ACC112 (cell line): Measurements from ENCODE around the gene NTN1.

ENCODE experiments used
- H2AFZ ChIP-seq: fragments of 200-600 bp; sonication (generic); one replicate; pipeline ENCODE4 v1.6.0; 2017; ENCODE audit warnings: antibody characterized with exemption, low read length; ENCODE audit not compliant: unreplicated experiment
- H3K27ac ChIP-seq: fragments of 200-600 bp; sonication (generic); 2 replicates; pipeline ENCODE4 v1.5.1; 2014; ENCODE audit warnings: low read depth, mild to moderate bottlenecking, antibody characterized with exemption, low read length, moderate library complexity
- H3K27me3 ChIP-seq: fragments of 200-600 bp; sonication (generic); 2 replicates; pipeline ENCODE4 v1.6.1; 2014; ENCODE audit warnings: mild to moderate bottlenecking, antibody characterized with exemption, low read length, moderate library complexity, mixed read lengths; ENCODE audit not compliant: insufficient read depth
- H3K36me3 ChIP-seq: fragments of 200-600 bp; sonication (generic); 2 replicates; pipeline ENCODE4 v1.6.1; 2016; ENCODE audit warnings: mild to moderate bottlenecking, antibody characterized with exemption, low read length, moderate library complexity, mixed read lengths; ENCODE audit not compliant: insufficient read depth
- H3K4me1 ChIP-seq: fragments of 200-600 bp; sonication (generic); one replicate; pipeline ENCODE4 v1.6.1; 2016; ENCODE audit warnings: low read length, mixed read lengths; ENCODE audit not compliant: insufficient read depth, unreplicated experiment, control insufficient read depth
- H3K4me3 ChIP-seq: fragments of 200-600 bp; sonication (generic); 2 replicates; pipeline ENCODE4 v1.5.1; 2014; ENCODE audit warnings: mild to moderate bottlenecking, low read depth, low read length
- H3K79me2 ChIP-seq: fragments of 200-600 bp; sonication (generic); one replicate; pipeline ENCODE4 v1.6.0; 2016; ENCODE audit warnings: low read length; ENCODE audit not compliant: control insufficient read depth, unreplicated experiment, insufficient read depth

Gene NTN1

GRCh38 chr17:9038380-9038779 lies 17.1 kb downstream of the NTN1 start:
- no peaks in the 10 kb centered on the region for H3K79me2 ChIP-seq
- no peaks in the 10 kb centered on the region for H3K4me1 ChIP-seq
- H3K27ac ChIP-seq: no peak overlapping the region
- no peaks in the 10 kb centered on the region for H3K27me3 ChIP-seq
- H3K4me3 ChIP-seq: no peak overlapping the region
- H2AFZ ChIP-seq: no peak overlapping the region
- no peaks in the 10 kb centered on the region for H3K36me3 ChIP-seq

- Histone ChIP-seq H3K36me3 (no peaks in the 10 kb centered on the region), H3K79me2 (no peaks in the 10 kb centered on the region), H3K27me3 (peaks cover 17% of the 10 kb centered on the region; the same call in 1 of the 2 replicates), H2AFZ (no peak overlapping the region), H3K4me1 (no peaks in the 10 kb centered on the region), H3K27ac (no peak overlapping the region), H3K4me3 (no peak overlapping the region)
Observed at GRCh38 chr17:9044772-9045463, 23.6 kb downstream of the NTN1 start.

GRCh38 chr17:9050801-9051401 lies 29.6 kb downstream of the NTN1 start:
- Histone ChIP-seq H3K4me1 (no peaks in the 10 kb centered on the region), H3K27me3 (peaks cover 9% of the 10 kb centered on the region; the same call in 1 of the 2 replicates), H3K36me3 (no peaks in the 10 kb centered on the region), H3K79me2 (no peaks in the 10 kb centered on the region), H3K4me3 (no peak overlapping the region), H3K27ac (no peak overlapping the region), H2AFZ (no peak overlapping the region)

- H3K27me3 ChIP-seq: 0 out of 2 replicates have a peak, but pooled peaks cover 6% of the 10 kb centered on the region
- no peaks in the 10 kb centered on the region for H3K79me2 ChIP-seq
- H3K4me1 ChIP-seq: no peaks in the 10 kb centered on the region
- no peak overlapping the region for H3K27ac ChIP-seq
- H3K4me3 ChIP-seq: no peak overlapping the region
- H3K36me3 ChIP-seq: no peaks in the 10 kb centered on the region
- H2AFZ ChIP-seq: no peak overlapping the region
Observed at GRCh38 chr17:9051561-9051960, 30.3 kb downstream of the NTN1 start.

GRCh38 chr17:9052921-9053320 lies 31.6 kb downstream of the NTN1 start:
- Histone ChIP-seq H2AFZ (no peak overlapping the region), H3K36me3 (no peaks in the 10 kb centered on the region), H3K4me3 (no peak overlapping the region), H3K4me1 (no peaks in the 10 kb centered on the region), H3K79me2 (no peaks in the 10 kb centered on the region), H3K27me3 (0 out of 2 replicates have a peak, but pooled peaks cover 6% of the 10 kb centered on the region), H3K27ac (no peak overlapping the region)

- Histone ChIP-seq H3K36me3 (no peaks in the 10 kb centered on the region), H3K79me2 (no peaks in the 10 kb centered on the region), H3K27me3 (0 out of 2 replicates have a peak, but pooled peaks cover 6% of the 10 kb centered on the region), H2AFZ (no peak overlapping the region), H3K4me3 (no peak overlapping the region), H3K27ac (no peak overlapping the region), H3K4me1 (no peaks in the 10 kb centered on the region)
Observed at GRCh38 chr17:9053406-9053805, 32.1 kb downstream of the NTN1 start.

- H3K27ac ChIP-seq: no peak overlapping the region
- H3K27me3 ChIP-seq: peaks cover 14% of the 10 kb centered on the region; the same call in 1 of the 2 replicates
- no peaks in the 10 kb centered on the region for H3K4me1 ChIP-seq
- no peak overlapping the region for H3K4me3 ChIP-seq
- no peak overlapping the region for H2AFZ ChIP-seq
- no peaks in the 10 kb centered on the region for H3K79me2 ChIP-seq
- H3K36me3 ChIP-seq: no peaks in the 10 kb centered on the region
Observed at GRCh38 chr17:9054126-9054975, 33.0 kb downstream of the NTN1 start.

- no peaks in the 10 kb centered on the region for H3K79me2 ChIP-seq
- no peak overlapping the region for H3K4me3 ChIP-seq
- H3K36me3 ChIP-seq: no peaks in the 10 kb centered on the region
- H2AFZ ChIP-seq: no peak overlapping the region
- H3K27me3 ChIP-seq: peaks cover 15% of the 10 kb centered on the region; the same call in 1 of the 2 replicates
- H3K4me1 ChIP-seq: no peaks in the 10 kb centered on the region
- H3K27ac ChIP-seq: no peak overlapping the region
Observed at GRCh38 chr17:9055281-9055680, 34.0 kb downstream of the NTN1 start.

GRCh38 chr17:9056566-9056965 lies 35.3 kb downstream of the NTN1 start:
- H3K36me3 ChIP-seq: no peaks in the 10 kb centered on the region
- no peak overlapping the region for H3K4me3 ChIP-seq
- H2AFZ ChIP-seq: no peak overlapping the region
- H3K4me1 ChIP-seq: no peaks in the 10 kb centered on the region
- no peaks in the 10 kb centered on the region for H3K79me2 ChIP-seq
- peaks cover 15% of the 10 kb centered on the region; the same call in 1 of the 2 replicates for H3K27me3 ChIP-seq
- H3K27ac ChIP-seq: no peak overlapping the region

- peaks cover 15% of the 10 kb centered on the region; the same call in 1 of the 2 replicates for H3K27me3 ChIP-seq
- H3K36me3 ChIP-seq: no peaks in the 10 kb centered on the region
- no peak overlapping the region for H2AFZ ChIP-seq
- no peak overlapping the region for H3K4me3 ChIP-seq
- H3K79me2 ChIP-seq: no peaks in the 10 kb centered on the region
- no peak overlapping the region for H3K27ac ChIP-seq
- H3K4me1 ChIP-seq: no peaks in the 10 kb centered on the region
Observed at GRCh38 chr17:9057310-9057709, 36.0 kb downstream of the NTN1 start.
